Measurements from ENCODE around the gene CCT3.
"Not testable (repeated sequence)": the region's sequence is repeated elsewhere in the genome, so short reads cannot be mapped to it uniquely, and the experiment has no call there.

The CCT3 gene

GRCh38 chr1:156376146-156376545, 38.1 kb upstream of the CCT3 start:
- FAIRE-seq (no peak), DNase-seq (ENCODE audit: insufficient read length, low spot score) (no peak)
- TF ChIP-seq CTCF (IDR thresholded peaks at IDR 0.05; ENCODE audit: insufficient read depth, missing control alignments), result no peak

GRCh38 chr1:156373546-156373945, 35.5 kb upstream of the CCT3 start:
- TF ChIP-seq CTCF (IDR thresholded peaks at IDR 0.05; ENCODE audit: insufficient read depth, missing control alignments), result no peak
- FAIRE-seq, result no peak
- no peak for DNase-seq (ENCODE audit: insufficient read length, low spot score)

- no peak for TF ChIP-seq CTCF (IDR thresholded peaks at IDR 0.05; ENCODE audit: insufficient read depth, missing control alignments)
- DNase-seq (ENCODE audit: insufficient read length, low spot score), result no peak
- FAIRE-seq, result no peak
These were observed 34.8 kb upstream of the CCT3 start for GRCh38 chr1:156372876-156373275.

GRCh38 chr1:156372265-156372586, 34.1 kb upstream of the CCT3 start:
- no peak for TF ChIP-seq CTCF (IDR thresholded peaks at IDR 0.05; ENCODE audit: insufficient read depth, missing control alignments)
- FAIRE-seq (no peak), DNase-seq (ENCODE audit: insufficient read length, low spot score) (no peak)

- DNase-seq (ENCODE audit: insufficient read length, low spot score), result no peak
- FAIRE-seq, result no peak
These were observed 33.6 kb upstream of the CCT3 start for GRCh38 chr1:156371553-156372264.

GRCh38 chr1:156369685-156370286, 31.7 kb upstream of the CCT3 start:
- not testable (repeated sequence) for FAIRE-seq

More at GRCh38 chr1:156371553-156372264, 33.6 kb upstream of the CCT3 start:
- TF ChIP-seq CTCF (IDR thresholded peaks at IDR 0.05; ENCODE audit: insufficient read depth, missing control alignments), result no peak

GRCh38 chr1:156368889-156369684, 31.0 kb upstream of the CCT3 start, which contains the start of gene RHBG:
RHBG (plus strand) TSS chr1:156369211; CDS start chr1:156369250, 39 bp downstream.
- FAIRE-seq, result no peak
- no peak for DNase-seq (ENCODE audit: insufficient read length, low spot score)
- TF ChIP-seq CTCF (IDR thresholded peaks at IDR 0.05; ENCODE audit: insufficient read depth, missing control alignments), result no peak

More at GRCh38 chr1:156369685-156370286, 31.7 kb upstream of the CCT3 start:
- not testable (repeated sequence) for DNase-seq (ENCODE audit: insufficient read length, low spot score)
